ENCODE results near the gene SEZ6L.
"Not testable (repeated sequence)": the region's sequence is repeated elsewhere in the genome, so short reads cannot be mapped to it uniquely, and the experiment has no call there.

SEZ6L gene

GRCh38 chr22:26393929-26394328 lies 224.7 kb downstream of the SEZ6L start:
- DNase-seq, result no peak

DNA sequence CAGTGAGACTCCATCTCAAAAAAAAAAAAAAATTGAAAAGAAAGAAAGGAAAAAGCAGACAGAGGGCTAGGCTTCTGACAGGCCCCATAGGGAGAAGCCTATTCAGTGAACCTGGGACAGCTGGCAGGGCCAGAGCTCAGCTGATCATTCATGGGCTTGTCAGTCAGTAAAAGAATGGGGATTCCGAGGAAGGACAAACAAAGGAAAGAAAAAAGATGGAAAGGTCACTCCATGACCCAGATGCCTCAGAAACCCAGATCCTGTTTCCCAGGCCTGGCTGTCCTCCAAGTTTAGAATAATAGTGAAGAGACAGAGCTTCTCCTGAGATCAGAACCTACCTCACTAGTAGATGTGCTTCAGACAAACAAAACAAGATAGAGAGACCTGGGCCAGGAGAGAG lies 225.5 kb downstream of the SEZ6L start:
- DNase-seq, result no peak

- DNase-seq, result no peak
These were observed 226.7 kb downstream of the SEZ6L start for GRCh38 chr22:26395926-26396325.

GRCh38 chr22:26398741-26399153 lies 229.5 kb downstream of the SEZ6L start:
- DNase-seq, result peak; percentile 74

DNA sequence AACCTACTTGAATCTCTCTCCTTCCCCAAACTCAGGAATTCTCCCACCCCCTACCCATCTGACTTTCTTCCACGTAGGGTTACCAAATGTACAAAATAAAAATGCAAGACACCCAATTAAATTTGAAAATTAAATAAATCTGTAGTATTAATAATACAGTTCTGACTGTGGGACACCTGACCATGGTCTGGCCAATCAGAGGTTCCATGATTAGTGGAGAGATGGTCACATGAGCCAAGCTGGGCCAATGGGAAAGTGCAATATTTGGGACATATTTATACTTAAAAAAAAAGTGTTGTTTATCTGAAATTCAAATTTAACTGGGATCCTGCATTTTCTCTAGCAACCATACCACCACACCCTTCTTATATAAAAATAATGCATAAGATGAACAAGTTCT lies 230.0 kb downstream of the SEZ6L start:
- DNase-seq, result no peak

GRCh38 chr22:26401726-26402125 lies 232.5 kb downstream of the SEZ6L start:
- peak; percentile 12 for DNase-seq

GRCh38 chr22:26404851-26405421 lies 235.7 kb downstream of the SEZ6L start:
- DNase-seq, result no peak

DNA sequence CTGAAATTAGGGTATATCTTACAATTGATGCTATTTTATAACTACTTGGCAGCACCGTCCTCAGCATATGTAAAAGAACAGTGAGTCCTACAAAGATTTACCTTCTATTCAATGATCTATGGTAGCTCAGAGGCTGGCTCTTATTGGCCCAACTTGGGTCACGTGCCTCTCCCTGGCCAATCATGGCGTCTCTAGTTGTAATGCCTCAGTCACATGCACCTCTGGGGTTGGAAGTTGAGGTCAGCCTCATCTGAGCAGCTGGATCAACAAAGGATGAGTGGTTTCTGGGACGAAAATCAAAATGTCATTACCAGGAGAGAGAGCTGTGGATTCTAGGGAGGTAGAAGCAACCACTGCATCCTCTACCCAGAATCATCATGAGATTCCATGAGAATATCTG lies 236.9 kb downstream of the SEZ6L start:
- DNase-seq, result no peak

- not testable (repeated sequence) for DNase-seq
These were observed 239.4 kb downstream of the SEZ6L start for GRCh38 chr22:26408562-26409220.

- no peak for DNase-seq
These were observed 240.6 kb downstream of the SEZ6L start for GRCh38 chr22:26409719-26410335.

- no peak for DNase-seq
These were observed 241.1 kb downstream of the SEZ6L start for GRCh38 chr22:26410386-26410785.

DNA sequence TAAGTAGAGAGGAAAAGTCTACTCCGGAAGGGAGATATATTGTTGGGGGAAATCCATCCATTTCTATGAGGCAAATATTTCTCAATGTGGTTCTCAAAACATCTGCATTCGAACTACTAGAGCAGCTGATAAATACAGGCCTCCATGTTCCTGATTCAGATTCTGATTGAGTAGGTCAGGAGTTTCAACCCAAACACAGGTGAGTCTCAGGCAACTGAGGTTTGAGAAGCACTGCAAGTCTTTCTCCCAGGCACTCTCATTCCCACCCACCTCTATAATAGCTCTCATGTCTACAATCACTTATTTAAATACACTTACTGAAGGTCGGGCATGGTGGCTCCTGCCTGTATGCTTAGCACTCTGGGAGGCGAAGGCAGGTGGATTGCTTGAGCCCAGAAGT lies 245.1 kb downstream of the SEZ6L start:
- no peak for DNase-seq

GRCh38 chr22:26416256-26416655 lies 247.0 kb downstream of the SEZ6L start:
- no peak for DNase-seq

DNA sequence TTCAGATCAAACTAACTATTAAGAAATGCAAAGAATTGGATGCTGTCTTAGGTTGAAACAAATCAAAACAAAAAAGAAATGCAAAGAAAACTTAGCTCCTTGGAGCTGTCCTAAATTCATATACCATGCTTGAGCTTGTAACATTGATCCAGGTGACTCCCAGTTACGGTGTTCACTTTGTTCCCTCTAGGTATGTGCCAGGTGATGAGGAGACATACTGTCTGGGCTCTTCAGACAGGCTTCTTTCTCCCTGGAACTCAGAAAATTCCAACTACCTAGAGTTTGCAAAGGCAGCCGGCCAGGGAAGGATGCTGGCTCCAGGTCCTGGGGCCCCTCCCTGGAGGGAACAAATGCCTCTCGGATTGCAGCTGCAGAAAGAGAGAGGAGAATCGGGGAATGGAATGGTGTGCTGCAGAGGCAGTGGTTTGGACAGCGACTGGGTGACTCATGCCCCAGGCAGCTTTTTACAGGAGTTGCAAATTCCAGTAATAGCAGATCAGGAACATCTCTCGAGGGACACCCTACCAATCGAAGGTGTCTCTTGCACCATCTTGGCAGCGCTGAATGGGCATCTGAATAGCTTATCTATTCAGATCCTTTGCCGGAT lies 247.5 kb downstream of the SEZ6L start:
- DNase-seq, result no peak

- no peak for DNase-seq
These were observed 248.1 kb downstream of the SEZ6L start for GRCh38 chr22:26417406-26417805.

DNA sequence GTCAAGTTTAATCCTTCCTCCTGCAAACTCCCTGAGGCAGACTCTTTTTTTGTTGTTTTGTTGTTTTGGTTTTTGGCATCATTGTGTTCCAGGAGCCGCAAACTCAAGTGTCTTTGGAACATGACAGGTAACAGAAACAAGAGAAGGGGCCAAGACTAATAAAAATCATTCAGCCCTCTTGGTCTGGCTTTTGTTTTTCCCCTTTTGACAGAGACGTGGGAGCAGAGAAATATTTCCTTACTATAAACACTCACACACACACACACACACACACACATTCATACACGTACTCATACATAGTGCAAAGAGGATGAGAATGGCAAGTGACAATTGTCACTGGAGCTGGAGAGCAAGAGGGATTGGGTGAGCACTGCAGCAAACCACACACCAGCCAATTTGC lies 249.4 kb downstream of the SEZ6L start:
- no peak for DNase-seq

DNA sequence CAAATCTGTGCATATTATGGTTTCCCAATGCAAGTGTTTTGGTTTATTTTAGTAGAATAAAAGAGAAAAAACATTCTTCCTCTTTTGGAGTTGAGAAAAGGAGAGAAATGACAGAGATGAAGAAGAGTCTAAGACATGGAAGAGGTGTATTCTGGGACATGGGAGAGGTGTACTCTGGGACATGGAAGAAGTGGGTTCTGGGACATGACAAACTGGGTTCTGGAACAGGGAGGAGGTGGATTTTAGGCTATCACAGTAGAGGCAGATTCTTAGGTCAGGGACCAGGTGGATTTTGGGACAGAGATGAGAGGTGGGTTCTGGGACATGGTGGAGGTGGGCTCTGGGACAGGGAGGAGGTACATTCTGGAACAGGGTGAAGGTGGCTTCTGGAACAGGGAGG lies 257.7 kb downstream of the SEZ6L start:
- DNase-seq, result no peak

- peak; percentile 83 for DNase-seq
These were observed 259.5 kb downstream of the SEZ6L start, which contains the start of gene ASPHD2 for GRCh38 chr22:26428515-26429457. Gene ASPHD2, plus strand, starts transcription at chr22:26429260. Its CDS starts 4,356 bp downstream, at chr22:26433616.

DNA sequence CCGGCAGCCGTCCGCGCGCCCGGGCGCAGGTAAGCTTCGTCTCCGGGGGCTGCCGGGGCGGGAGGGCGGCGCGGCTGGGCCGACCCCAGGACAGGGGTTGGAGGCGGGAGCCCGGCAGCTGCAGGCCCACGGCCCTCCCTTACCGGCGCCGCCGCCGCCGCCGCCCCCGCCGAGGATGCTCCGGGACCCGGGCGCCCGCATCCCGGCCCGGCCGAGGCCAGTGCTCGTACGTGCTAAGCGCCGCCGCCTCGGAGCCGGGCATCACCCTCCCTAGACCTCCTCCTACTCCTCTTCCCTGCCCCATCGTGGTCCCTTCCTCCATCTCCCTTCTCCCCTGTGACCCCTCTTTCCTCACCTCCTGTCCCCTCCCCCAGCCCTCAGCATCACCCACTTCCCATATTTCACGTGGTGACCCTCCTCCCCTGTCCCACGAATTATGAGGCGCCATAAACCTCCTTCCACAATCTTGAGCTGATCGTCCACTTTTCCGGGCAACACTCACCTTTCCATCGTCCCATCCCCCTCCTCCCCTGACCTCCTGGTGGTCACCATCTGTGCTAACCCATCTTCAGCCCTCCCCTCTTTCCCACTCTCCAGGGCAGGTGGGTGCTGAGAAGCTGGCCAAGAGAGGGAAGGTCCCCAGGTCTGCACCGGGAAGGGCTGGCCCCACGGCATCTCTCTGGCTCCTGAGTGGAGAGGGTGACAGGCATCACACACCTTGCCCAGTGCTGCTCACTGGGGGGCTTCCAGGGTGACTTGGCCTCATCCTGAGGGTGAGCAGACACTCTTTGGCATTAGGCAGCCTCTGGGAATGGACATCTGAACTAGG lies 260.4 kb downstream of the SEZ6L start:
- peak; percentile 29 for DNase-seq

DNA sequence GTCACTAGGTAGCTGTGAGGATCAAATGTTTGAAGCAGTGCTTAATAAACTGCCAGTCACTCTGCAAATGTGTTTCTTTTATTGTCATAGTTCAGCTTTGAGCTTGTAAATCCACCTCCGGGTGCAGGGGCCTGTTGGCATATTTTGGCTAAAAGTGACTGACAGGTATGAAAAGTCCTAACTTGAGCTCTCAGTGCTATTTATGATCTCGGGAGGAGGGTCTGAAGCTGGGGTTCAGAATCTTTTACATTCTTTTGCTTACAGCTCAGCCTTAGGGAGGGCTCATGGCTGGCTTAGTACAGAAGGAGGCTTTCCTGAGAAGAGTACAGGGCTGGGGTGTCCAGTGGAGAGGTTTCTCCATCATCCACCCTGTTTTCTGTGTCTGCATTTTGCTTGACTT lies 261.3 kb downstream of the SEZ6L start:
- DNase-seq, result peak; percentile 25

GRCh38 chr22:26431261-26431995 lies 262.2 kb downstream of the SEZ6L start:
- no peak for DNase-seq
